Gastroesophageal sphincter (tissue), 3 donors: ENCODE measurements around the gene KRT85.

Source experiments
- POLR2A ChIP-seq, 2 donors: fragments of 450-650 bp; IDR thresholded peaks; one replicate each; pipeline ENCODE4 v1.6.1; 2017; ENCODE audit warnings: antibody characterized with exemption in 2 of 2, mild to moderate bottlenecking in 2 of 2, moderate library complexity in 1 of 2
- POLR2AphosphoS5 ChIP-seq: sonication (generic); formaldehyde crosslinking; IDR thresholded peaks from one replicate; pipeline ENCODE4 v1.6.1; 2017; ENCODE audit warnings: antibody characterized with exemption
- TF ChIP-seq, protein P1 (sequence below), 4 experiments: fragments of 200-600 bp in 2 of 4; fragments of 450-650 bp in 2 of 4; sonication (generic) in 1 of 4; IDR thresholded peaks; one replicate each; pipeline ENCODE4 v1.5.1; 2017 to 2019; ENCODE audit warnings: antibody characterized with exemption in 4 of 4, mild to moderate bottlenecking in 2 of 4, moderate library complexity in 2 of 4

DNA sequence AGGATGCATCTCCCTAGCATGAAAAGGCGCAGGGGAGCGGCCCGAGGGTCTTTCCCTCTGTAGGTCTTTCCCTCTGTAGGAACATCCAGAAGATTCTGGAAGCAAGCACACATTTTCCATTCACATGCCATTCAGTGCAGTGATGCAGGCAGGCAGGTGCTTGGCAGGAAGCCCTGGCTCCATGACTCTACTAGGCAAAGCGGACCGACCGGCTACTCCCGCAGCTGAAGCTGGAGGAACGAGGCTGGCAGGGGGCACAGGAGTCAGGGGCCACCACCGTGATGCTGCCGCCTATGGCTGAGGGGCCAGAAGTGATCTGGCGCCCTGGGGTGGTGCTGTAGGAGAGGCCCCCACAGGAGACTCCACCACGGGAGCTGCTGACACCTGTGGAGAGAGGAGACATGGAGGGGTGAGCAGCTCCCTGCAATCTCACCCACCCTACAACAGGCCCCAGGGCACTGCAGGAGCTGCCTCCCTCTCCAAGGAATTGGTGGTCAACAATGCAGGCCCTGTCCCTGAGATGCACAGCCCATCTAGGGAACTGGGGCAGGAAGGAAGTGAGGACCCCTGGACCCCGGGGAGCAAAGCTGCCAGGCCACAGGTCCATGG, 6.5 kb downstream of the KRT85 start:
- TF ChIP-seq, protein P1, sequence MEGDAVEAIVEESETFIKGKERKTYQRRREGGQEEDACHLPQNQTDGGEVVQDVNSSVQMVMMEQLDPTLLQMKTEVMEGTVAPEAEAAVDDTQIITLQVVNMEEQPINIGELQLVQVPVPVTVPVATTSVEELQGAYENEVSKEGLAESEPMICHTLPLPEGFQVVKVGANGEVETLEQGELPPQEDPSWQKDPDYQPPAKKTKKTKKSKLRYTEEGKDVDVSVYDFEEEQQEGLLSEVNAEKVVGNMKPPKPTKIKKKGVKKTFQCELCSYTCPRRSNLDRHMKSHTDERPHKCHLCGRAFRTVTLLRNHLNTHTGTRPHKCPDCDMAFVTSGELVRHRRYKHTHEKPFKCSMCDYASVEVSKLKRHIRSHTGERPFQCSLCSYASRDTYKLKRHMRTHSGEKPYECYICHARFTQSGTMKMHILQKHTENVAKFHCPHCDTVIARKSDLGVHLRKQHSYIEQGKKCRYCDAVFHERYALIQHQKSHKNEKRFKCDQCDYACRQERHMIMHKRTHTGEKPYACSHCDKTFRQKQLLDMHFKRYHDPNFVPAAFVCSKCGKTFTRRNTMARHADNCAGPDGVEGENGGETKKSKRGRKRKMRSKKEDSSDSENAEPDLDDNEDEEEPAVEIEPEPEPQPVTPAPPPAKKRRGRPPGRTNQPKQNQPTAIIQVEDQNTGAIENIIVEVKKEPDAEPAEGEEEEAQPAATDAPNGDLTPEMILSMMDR (IDR thresholded peaks at IDR 0.05): no peak
- no peak for TF ChIP-seq POLR2A (IDR thresholded peaks at IDR 0.05)
- TF ChIP-seq POLR2AphosphoS5: no peak
